ENCODE results near the gene STMN1.

Gene STMN1

GRCh38 chr1:25918615-25919014 lies 12.4 kb upstream of the STMN1 start:
- no peak for DNase-seq

DNA sequence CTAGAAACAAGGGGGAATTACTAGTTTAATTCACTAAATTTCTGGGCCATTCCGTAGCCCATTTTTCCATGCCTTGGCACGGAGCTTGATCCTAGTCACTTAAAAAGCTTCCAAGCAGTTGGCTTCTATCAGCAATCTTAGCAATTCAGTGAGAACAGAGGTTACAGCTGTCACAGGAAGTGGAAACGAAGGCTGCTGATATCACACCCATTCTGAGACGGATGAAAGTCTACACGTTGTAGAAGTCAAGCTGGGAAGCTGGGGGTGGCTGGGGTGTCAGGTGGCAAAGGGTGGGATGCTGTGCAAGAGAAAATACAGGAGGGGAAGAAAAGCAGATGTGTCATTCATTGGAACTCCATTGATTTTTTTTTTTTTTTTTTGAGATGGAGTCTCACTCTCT lies 11.8 kb upstream of the STMN1 start:
- DNase-seq, result no peak

DNA sequence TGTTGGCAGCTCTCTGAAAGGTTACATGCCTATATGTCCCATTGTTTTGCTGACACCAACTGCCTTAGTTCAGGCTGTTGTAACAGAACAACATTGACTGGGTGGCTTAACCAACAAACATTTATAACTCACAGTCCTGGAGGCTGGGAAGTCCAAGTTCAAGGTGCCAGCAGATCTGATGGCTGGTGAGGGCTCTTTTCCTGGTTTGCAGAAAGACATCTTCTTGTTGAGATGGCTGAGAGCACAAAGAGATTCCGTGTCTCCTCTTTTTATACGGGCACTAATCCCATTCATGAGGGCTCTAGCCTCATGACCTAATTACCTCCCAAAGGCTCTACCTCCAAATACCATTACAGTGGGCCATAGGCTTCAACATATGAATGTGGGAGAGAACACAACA lies 10.2 kb upstream of the STMN1 start:
- no peak for DNase-seq

- DNase-seq, result no peak
These were observed 8.1 kb upstream of the STMN1 start for GRCh38 chr1:25914074-25914995.

DNA sequence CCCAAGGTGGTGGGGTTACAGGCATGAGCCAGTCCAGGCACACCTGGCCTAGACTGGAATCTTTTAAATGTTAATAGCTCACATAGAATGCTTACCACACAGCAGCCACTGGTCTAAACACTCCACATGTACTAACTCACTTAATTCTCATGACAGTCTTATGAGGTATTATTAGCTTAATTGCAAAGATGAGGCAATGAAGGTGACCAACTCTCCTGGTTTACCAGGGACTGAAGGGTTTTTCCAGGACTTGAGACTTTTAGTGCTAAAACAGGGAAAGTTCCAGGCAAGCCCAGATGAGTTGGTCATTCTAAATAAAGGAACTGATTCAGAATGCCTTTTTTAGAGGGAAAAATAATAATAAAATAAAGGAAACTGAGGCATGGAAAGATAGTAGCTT lies 7.0 kb upstream of the STMN1 start:
- DNase-seq, result no peak

DNA sequence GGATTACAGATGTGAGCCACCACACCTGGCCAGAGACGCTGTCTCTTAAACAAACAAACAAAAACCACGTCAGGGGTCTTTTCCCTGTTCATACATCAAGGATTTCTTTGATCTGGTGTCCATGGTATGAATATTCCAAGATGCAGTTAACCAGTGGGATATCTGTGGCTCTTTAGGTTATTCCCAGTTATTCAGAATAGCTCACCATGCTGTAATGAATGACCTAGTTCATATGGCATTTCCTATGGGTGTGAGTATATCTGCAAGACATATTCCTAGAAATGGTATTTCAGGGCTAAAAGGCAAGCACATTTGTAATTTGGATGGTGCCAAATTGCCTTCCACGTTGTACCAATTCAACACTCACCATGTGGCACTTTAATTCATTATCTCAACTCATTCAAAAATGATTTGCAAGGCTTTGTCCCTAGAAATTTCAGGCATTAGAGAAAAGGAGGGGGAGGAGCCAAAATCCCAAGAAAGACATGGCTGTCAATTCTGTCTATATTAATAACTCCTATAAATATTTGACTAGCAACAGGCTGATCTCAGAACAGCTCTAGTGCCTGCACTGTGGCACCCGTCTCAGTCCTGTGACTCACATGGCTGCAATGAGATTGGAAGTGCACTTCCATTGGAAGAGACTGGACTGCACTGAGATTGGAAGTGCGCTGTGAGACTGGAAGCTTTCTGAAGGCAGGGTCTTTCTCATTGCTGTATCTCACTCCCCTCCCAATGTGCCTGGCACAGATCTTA lies 6.0 kb upstream of the STMN1 start:
- DNase-seq, result peak in 1 of 2 experiments; percentile 27

DNA sequence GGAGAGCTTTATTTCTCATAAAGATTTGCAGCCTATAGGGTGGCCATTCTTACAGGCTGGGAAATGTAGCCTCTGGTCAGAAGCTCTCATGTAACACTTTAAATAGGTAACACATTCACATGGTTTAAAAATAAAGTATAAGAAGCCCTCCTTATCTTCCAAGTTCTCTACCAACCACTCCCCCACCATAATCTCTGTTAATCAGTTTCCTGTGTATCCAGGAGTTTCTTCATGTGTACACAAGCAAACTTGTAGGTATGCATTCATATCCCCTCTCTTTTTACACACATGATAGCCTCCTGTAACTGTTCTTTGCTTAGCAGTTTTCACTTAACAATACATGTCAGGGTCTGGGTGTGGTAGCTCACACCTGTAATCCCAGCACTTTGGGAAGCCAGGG lies 4.9 kb upstream of the STMN1 start:
- DNase-seq, result no peak

DNA sequence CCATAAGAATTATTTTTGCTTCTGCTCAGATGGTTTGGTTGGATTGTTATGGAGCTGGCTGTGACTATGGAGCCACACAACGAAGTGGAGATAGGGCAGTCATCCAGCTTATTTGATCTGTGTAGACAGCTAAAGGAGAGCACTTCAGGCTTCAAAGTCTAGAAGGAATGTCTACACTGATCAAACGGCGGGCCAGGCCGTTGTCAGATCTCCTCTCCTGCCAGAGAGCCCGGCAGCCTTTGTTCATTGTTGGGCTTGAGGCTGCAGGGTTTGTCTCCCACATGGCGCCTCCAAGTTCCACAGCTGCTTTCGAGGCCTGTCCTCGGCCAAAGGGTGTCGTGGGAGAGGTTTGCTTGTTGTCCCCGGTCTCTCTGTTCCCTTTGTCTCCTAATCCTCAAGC lies 2.8 kb upstream of the STMN1 start:
- no peak for DNase-seq

DNA sequence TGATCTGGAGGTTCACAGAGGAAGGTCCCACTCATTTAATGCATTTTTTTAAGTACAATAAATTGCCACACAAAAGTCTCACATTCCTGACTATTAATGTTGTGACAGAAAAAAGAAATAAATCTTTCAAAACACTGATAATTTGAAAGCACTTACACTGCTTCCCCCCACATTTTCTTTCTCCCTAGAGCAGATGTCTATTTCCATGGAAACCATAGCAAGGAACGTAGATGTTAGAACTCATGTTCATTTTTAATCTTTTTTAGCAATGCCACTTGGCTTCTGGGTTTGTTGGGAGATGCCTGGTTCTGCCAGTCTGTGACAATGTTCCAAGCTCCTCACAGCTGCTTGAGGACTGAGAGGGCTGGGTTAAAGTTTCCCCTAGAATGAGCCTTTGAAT lies 1.9 kb upstream of the STMN1 start:
- DNase-seq, result no peak

- no peak for DNase-seq
These were observed 1.4 kb upstream of the STMN1 start for GRCh38 chr1:25907601-25908000.

DNA sequence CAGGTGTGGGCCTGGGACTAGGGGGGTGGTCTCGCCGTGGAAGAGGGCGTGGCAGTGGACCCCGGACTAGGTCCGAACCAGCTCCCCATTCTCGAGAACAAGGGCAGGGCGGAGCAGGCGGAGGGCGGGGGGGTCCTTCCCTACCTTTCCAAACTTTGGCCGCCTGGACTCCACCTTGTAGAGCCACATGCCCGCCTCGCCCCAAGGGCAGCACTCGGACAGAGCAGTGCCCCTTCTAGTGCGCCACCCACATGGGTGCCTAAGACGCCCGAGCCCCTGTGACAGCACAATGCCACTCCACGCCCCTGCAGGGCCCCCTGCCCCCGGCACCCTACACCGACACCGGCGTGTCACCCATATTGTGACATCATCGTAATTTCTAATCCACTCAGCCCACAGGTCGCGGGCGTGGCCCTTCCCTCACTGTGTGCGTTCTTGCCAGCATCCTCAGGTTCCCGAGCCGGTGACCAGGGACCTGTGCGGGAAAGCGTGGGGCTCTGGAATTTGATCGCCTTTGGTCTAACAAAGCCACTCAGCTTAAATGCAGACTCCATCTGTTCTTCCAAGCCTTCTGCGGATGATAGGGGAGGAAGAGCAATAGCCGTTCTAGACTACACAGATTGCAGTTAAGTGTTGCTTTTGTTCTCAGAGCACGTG lies 553 bp upstream of the STMN1 start:
- DNase-seq, result no peak

- peak; percentile 74 to 86 for DNase-seq
These were observed 1.1 kb downstream of the STMN1 start for GRCh38 chr1:25904943-25905679.

GRCh38 chr1:25903986-25904385 lies 2.2 kb downstream of the STMN1 start:
- DNase-seq, result no peak

DNA sequence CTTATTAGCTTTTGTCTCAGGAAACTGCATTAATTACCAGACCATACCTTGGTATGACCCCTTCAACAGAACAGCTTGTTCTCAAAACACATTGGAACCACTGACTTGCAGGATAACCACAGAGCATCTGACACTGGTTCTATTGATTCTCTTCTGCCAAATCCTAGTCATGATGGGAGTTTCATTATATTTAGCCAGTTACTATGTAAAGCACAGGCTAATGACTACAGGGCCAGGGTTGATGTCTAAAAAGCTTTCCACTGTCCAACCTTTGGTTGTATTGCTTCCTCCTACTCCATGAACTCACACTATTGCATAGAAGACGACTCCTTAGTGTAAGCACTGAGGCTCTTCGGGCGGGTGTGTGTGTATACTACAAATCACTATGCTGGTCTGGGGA lies 3.8 kb downstream of the STMN1 start:
- DNase-seq, result no peak

DNA sequence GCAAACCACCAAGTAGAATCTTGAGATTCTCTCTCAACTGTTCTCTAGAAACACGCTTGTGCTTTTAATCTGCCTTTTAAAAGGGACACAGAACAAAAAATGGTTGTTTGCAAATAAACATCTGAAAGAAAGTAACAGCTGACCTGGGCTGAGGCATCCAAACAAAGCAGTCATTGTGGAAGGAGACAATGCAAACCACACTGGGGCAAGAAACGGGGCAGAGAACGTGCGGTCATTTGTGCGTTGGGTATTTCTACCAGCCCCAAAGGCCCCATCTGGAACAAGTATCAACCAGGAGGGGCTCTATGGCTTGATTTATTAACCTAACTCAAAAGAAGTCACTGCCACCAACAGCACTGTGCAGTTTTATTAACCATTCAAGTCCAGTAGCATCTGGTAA lies 6.0 kb downstream of the STMN1 start:
- no peak for DNase-seq

DNA sequence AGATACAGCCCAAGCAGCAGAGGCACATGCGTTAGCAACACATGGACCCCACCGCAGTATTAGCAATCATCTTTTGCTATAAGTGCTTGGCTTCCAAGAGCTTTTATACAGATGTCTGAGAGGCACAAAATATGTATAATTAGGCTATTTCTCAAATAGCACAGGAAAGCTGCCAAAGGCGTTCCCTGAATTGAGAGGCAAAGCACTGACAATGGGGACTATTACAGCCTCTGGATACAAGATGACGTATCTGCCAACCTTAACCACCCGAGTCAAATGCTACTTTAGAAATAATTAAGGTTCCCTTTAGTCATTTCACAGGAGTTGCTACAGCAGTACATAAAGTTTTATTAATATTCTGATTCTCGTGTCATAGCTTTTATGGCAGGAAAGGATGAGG lies 6.4 kb downstream of the STMN1 start:
- DNase-seq, result no peak

DNA sequence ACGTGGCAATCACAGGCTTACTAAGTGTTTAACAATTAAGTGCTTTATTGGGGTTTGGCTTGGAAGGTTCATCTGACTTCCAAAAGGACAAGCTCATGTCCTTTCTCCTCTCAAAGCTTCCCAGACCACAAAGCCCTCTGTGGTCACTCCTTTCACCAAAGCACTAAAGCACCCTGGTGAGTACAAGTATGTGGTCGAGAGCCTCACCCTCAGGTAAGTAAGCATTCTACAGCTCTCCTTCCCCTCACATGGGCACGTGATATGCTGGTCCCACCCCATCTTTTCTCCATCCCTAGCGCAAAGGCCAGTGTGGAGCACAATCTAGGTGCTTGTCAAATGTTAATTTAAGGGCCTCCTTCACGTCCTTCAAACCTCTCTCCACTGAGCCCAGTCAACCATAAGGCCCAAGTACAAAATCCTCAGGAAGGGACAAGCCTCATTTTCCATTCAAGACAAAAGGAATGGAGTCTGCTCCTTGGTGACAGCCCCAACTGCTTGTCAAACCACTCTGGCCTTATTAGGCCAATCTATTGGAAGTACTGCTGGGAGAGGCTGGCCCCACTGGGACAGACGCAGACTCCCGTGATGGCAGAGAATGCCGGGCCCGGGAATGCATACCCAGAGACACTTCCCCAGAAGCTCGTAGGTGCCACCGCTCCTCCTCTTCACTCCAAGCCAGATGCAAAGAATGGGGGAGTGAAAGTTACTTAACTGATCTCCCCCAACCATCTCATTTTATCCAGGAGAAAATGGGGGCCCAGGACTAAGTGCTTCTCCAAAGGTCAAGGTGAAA lies 7.8 kb downstream of the STMN1 start:
- no peak for DNase-seq

- DNase-seq, result no peak
These were observed 8.5 kb downstream of the STMN1 start for GRCh38 chr1:25897754-25898153.

DNA sequence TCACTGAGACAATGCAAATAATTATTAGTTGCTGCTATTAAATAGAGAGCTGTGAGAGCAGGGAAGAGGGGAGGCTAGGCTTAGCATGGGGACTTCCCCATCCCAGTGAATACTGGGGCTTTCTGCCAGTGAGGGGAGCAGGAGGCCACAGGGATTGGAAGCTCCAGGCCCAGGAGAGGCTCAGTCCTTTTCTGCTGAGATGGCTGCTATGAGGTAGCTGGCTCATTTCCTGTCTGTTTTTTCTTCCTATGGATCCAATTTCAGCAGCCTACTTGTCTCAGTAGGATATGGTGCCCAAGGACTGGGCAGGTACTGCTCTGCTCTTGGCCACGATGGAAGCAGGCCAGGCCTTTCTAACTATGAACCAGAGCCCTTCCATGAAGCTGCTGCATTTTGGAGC lies 10.0 kb downstream of the STMN1 start:
- DNase-seq, result peak in 1 of 2 experiments; percentile 40

GRCh38 chr1:25895365-25895990 lies 10.7 kb downstream of the STMN1 start:
- DNase-seq, result peak; percentile 48 to 80

GRCh38 chr1:25893116-25893515 lies 13.1 kb downstream of the STMN1 start:
- DNase-seq, result no peak

DNA sequence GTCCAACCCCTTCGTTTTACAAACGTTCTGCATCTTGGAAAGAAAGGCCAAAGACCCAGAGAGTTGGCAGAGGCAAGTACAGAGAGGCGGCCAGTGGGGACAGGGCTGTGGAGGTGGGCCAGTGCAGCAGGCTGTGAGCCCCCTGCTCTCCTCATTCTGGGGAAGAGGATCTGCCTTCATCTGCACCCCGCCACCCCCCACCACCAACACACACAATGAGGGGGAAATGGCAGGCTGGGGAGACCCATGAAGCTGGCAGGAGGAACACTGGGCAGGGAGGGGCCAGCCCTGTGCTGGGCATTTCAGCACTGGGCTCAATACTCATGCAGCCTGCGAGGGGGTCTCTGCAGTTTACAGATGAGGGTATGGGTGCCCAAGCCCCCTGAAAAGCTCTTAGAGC lies 14.6 kb downstream of the STMN1 start:
- DNase-seq, result no peak
